HepG2 (cell line): ENCODE measurements around the gene FAM90A1.

Experiments used
- ATF6 ChIP-seq: sonication (generic); formaldehyde crosslinking; conservative IDR thresholded peaks from 2 replicates; pipeline ENCODE4 v1.4.0; 2020; ENCODE audit warnings: missing genetic modification reagents
- CTCF ChIP-seq: sonication (generic); formaldehyde crosslinking; IDR thresholded peaks from 2 replicates; pipeline ENCODE4 v1.5.0; 2020; ENCODE audit warnings: mild to moderate bottlenecking, missing genetic modification reagents, moderate library complexity
- DMAP1 ChIP-seq: IDR thresholded peaks from 2 replicates; pipeline ENCODE4 v1.6.1; 2016
- HCFC1 ChIP-seq: fragments of 150-350 bp; IDR thresholded peaks from 2 replicates; pipeline ENCODE4 v1.6.1; 2014; ENCODE audit warnings: low read depth, low read length
- TCF7 ChIP-seq: sonication (generic); IDR thresholded peaks from 2 replicates; pipeline ENCODE4 v1.6.1; 2016; ENCODE audit warnings: antibody characterized with exemption, low read depth
- ZNF766 ChIP-seq: sonication (generic); formaldehyde crosslinking; IDR thresholded peaks from 2 replicates; pipeline ENCODE4 v1.5.0; 2020; ENCODE audit warnings: missing genetic modification reagents, borderline replicate concordance

- TF ChIP-seq ZNF766 (CRISPR knock-in tag): no peak
- TF ChIP-seq ATF6 (CRISPR knock-in tag): no peak
- no peak for TF ChIP-seq CTCF (CRISPR knock-in tag)
- no peak for TF ChIP-seq HCFC1
- no peak for TF ChIP-seq DMAP1 (CRISPR knock-in tag)
- no peak for TF ChIP-seq TCF7
Observed at GRCh38 chr12:8226355-8226754, 1.1 kb downstream of the FAM90A1 start.
